Prostate gland (tissue), 2 donors: ENCODE measurements around the gene KRTAP19-8. TPM values are rescaled to one million over a fixed set of nuclear protein-coding genes. Genes with fewer than 3 reads are reported as not detected.

Source experiments
- DNase-seq: peaks from one replicate; pipeline ENCODE4 v3.0.0-alpha.2; 2019; ENCODE audit warnings: low spot score
- H3K27ac ChIP-seq, 2 donors: fragments of 200-600 bp; sonication (generic); 2 replicates each; pipeline ENCODE4 v1.5.1; 2017 to 2019
- H3K27me3 ChIP-seq: fragments of 200-600 bp; sonication (generic); replicated peaks from 2 replicates; pipeline ENCODE4 v1.5.1; 2019; ENCODE audit not compliant: insufficient read depth
- H3K36me3 ChIP-seq, 2 donors: fragments of 200-600 bp; sonication (generic); 1 replicate in 1 of 2; 2 replicates in 1 of 2; pipeline versions ENCODE4 v1.5.1 to v1.8.1; 2017 to 2019
- H3K4me1 ChIP-seq: fragments of 200-600 bp; sonication (generic); replicated peaks from 2 replicates; pipeline ENCODE4 v1.5.1; 2019
- H3K4me3 ChIP-seq, 2 donors: fragments of 200-600 bp; sonication (generic); 2 replicates each; pipeline ENCODE4 v1.5.1; 2017 to 2019
- H3K9me3 ChIP-seq: fragments of 200-600 bp; sonication (generic); 2 replicates; pipeline ENCODE4 v1.5.1; 2017
- CTCF ChIP-seq, 4 experiments: fragments of 200-600 bp in 2 of 4; fragments of 450-650 bp in 2 of 4; sonication (generic) in 2 of 4; IDR thresholded peaks; 1 replicate in 3 of 4; 2 replicates in 1 of 4; pipeline ENCODE4 v1.5.1; 2016 to 2019; ENCODE audit warnings: antibody characterized with exemption in 4 of 4, mild to moderate bottlenecking in 2 of 4, moderate library complexity in 2 of 4
- POLR2A ChIP-seq: fragments of 450-650 bp; IDR thresholded peaks from one replicate; pipeline ENCODE4 v1.6.1; 2016; ENCODE audit warnings: antibody characterized with exemption, mild to moderate bottlenecking
- POLR2AphosphoS5 ChIP-seq: sonication (generic); formaldehyde crosslinking; IDR thresholded peaks from one replicate; pipeline ENCODE4 v1.6.1; 2017; ENCODE audit warnings: antibody characterized with exemption
- WGBS: methylation state at CpG from one replicate; pipeline ENCODE4 v1.1.5; 2018; 5-methylcytosine and 5-hydroxymethylcytosine counted together
- intact Hi-C: fragments of 100-400 bp; cut with DNase I; formaldehyde crosslinking; loops from one replicate; pipeline ENCODE4 v1.14.2; 2022
- total RNA-seq, 2 donors: library from RNA; depleted of rRNA; stranded (reverse); fragments of >200 nt; gene quantifications; one replicate each; pipeline ENCODE4 v1.1.0, GENCODE V29; 2016

KRTAP19-8 gene
- total RNA-seq, 2 donors from 2014 or later: not detected

- no peak for DNase-seq
- Histone ChIP-seq H3K27ac (no peak overlapping the region), H3K9me3 (no peaks in the 10 kb centered on the region), H3K4me1 (no peaks in the 10 kb centered on the region), H3K36me3 (no peaks in the 10 kb centered on the region), H3K27me3 (no peaks in the 10 kb centered on the region), H3K4me3 (no peak overlapping the region)
- intact Hi-C loops: no loop called here
- TF ChIP-seq POLR2A: no peak
- TF ChIP-seq CTCF (IDR thresholded peaks at IDR 0.05): no peak
- TF ChIP-seq POLR2AphosphoS5: no peak
- WGBS: 71% methylated on average over 4 of the region's 4 CpGs
These were observed 25.9 kb downstream of the KRTAP19-8 start for GRCh38 chr21:31012133-31013089.

- TF ChIP-seq POLR2A (no peak), POLR2AphosphoS5 (no peak), CTCF (IDR thresholded peaks at IDR 0.05) (no peak)
- Histone ChIP-seq H3K36me3 (no peaks in the 10 kb centered on the region), H3K4me1 (no peaks in the 10 kb centered on the region), H3K27ac (no peak overlapping the region), H3K9me3 (no peaks in the 10 kb centered on the region), H3K27me3 (no peaks in the 10 kb centered on the region), H3K4me3 (no peak overlapping the region)
- WGBS: 100% methylated on average over 1 of the region's 1 CpG
- DNase-seq: no peak
- intact Hi-C loops: no loop called here
These were observed 26.9 kb downstream of the KRTAP19-8 start for GRCh38 chr21:31011412-31011811.

- Histone ChIP-seq H3K4me1 (no peaks in the 10 kb centered on the region), H3K27ac (no peak overlapping the region), H3K36me3 (no peaks in the 10 kb centered on the region), H3K27me3 (no peaks in the 10 kb centered on the region), H3K9me3 (no peaks in the 10 kb centered on the region), H3K4me3 (no peak overlapping the region)
- intact Hi-C loops: no loop called here
- TF ChIP-seq POLR2AphosphoS5 (no peak), POLR2A (no peak), CTCF (IDR thresholded peaks at IDR 0.05) (no peak)
- no peak for DNase-seq
- 87% methylated on average over 1 of the region's 1 CpG for WGBS
These were observed 29.9 kb downstream of the KRTAP19-8 start for GRCh38 chr21:31008355-31008754.

GRCh38 chr21:31005019-31005418, 33.3 kb downstream of the KRTAP19-8 start:
- H3K36me3 ChIP-seq: no peaks in the 10 kb centered on the region
- H3K4me3 ChIP-seq: no peak overlapping the region
- intact Hi-C loops: no loop called here
- 91% methylated on average over 5 of the region's 5 CpGs for WGBS
- no peak overlapping the region for H3K27ac ChIP-seq
- DNase-seq: no peak
- TF ChIP-seq CTCF (IDR thresholded peaks at IDR 0.05) (no peak), POLR2A (no peak), POLR2AphosphoS5 (no peak)
- H3K9me3 ChIP-seq: no peaks in the 10 kb centered on the region
- no peaks in the 10 kb centered on the region for H3K4me1 ChIP-seq
- no peaks in the 10 kb centered on the region for H3K27me3 ChIP-seq

GRCh38 chr21:31003471-31003870, 34.8 kb downstream of the KRTAP19-8 start:
- 89% methylated on average over 10 of the region's 10 CpGs for WGBS
- intact Hi-C loops: no loop called here
- Histone ChIP-seq H3K36me3 (no peaks in the 10 kb centered on the region), H3K9me3 (no peaks in the 10 kb centered on the region), H3K4me3 (no peak overlapping the region), H3K27ac (no peak overlapping the region), H3K27me3 (no peaks in the 10 kb centered on the region), H3K4me1 (no peaks in the 10 kb centered on the region)
- TF ChIP-seq POLR2AphosphoS5 (no peak), CTCF (IDR thresholded peaks at IDR 0.05) (no peak), POLR2A (no peak)
- DNase-seq: no peak
